H1 (cell line): ENCODE data around the gene CTRL.

Experiments
- EP300 ChIP-seq, 2 experiments: IDR thresholded peaks; 1 replicate in 1 of 2; 2 replicates in 1 of 2; pipeline ENCODE4 v1.6.1; 2011 to 2012; ENCODE audit warnings: low read depth in 2 of 2, low read length in 2 of 2, mild to moderate bottlenecking in 2 of 2, borderline replicate concordance in 1 of 2, inconsistent platforms in 1 of 2, moderate library complexity in 1 of 2
- FOSL1 ChIP-seq: IDR thresholded peaks from 2 replicates; pipeline ENCODE4 v1.6.1; 2011; ENCODE audit warnings: mild to moderate bottlenecking, low read depth, low read length, moderate library complexity; ENCODE audit not compliant: insufficient read depth
- KDM1A ChIP-seq: fragments of 200-600, 300-600 bp; sonication (generic); IDR thresholded peaks from 2 replicates; pipeline ENCODE4 v1.7.1; 2016; ENCODE audit warnings: mild to moderate bottlenecking, low read length, borderline replicate concordance
- POLR2A ChIP-seq, 2 experiments: IDR thresholded peaks; 1 replicate in 1 of 2; 2 replicates in 1 of 2; pipeline ENCODE4 v1.6.1; 2011; ENCODE audit warnings: low read depth in 2 of 2, low read length in 2 of 2, mild to moderate bottlenecking in 2 of 2; ENCODE audit errors: control extremely low read depth in 1 of 2
- SIRT6 ChIP-seq: IDR thresholded peaks from one replicate; pipeline ENCODE4 v1.7.1; 2012; ENCODE audit warnings: low read length, inconsistent platforms
- SIX5 ChIP-seq: IDR thresholded peaks from 2 replicates; pipeline ENCODE4 v1.6.1; 2011; ENCODE audit warnings: mild to moderate bottlenecking, low read depth, low read length

DNA sequence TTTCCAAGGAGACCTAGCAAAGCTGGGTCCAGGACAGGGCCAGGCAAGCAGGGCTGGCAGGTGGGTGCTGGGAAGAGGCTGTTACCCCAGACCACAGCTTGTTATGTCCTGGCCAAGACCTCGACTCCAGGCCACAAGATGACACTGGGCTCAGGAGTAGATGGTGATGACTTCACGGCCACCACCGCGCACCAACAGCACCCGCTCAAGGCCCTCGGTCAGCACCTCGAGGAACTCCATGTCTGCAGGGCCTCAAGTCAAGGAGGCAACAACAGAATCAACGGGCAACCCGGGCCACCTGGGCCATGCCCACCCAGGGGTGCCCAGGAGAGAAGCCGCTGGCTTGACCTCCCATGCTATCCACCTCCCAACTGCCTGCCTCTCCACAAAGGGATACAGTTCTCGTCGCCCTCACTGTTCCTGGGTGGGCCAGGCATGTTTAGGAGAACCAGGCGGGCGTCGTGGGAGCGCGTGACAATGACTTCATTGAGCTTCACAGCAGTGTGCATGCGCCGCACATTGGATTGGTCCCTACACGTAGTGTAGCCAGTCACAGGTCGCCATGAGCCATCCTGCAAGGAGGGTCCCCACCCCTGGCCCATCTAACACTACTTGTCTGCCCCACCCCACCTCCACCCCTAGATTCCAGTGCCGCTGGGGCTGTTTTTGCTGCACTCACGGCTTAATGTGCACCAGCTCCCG is 13.2 kb upstream of the CTRL start:
- TF ChIP-seq FOSL1: no peak
- no peak for TF ChIP-seq KDM1A
- TF ChIP-seq POLR2A (IDR thresholded peaks at IDR 0.05; ENCODE audit: control extremely low read depth in 1 of 2, low read depth in 2 of 2, low read length in 2 of 2): no peak
- no peak for TF ChIP-seq EP300 (IDR thresholded peaks at IDR 0.05; ENCODE audit: borderline replicate concordance in 1 of 2, low read depth in 2 of 2, low read length in 2 of 2)
- no peak for TF ChIP-seq SIX5
- TF ChIP-seq SIRT6: no peak
